Endothelial cell (in vitro differentiated cells): ENCODE data around the gene SLC4A7. TPM values are rescaled to one million over a fixed set of nuclear protein-coding genes. Genes with fewer than 3 reads are reported as not detected.

Experiments used
- DNase-seq: peaks from one replicate; pipeline ENCODE4 v3.0.0; 2021; ENCODE audit warnings: low spot score
- H3K27ac Mint-ChIP-seq: one replicate; pipeline ENCODE4 v1.8.0; 2021; ENCODE audit warnings: mixed read lengths, inconsistent platforms; ENCODE audit not compliant: unreplicated experiment
- H3K27me3 Mint-ChIP-seq: one replicate; pipeline ENCODE4 v1.8.0; 2021; ENCODE audit warnings: mild to moderate bottlenecking, moderate library complexity, mixed read lengths, inconsistent platforms; ENCODE audit not compliant: unreplicated experiment
- H3K36me3 Mint-ChIP-seq: one replicate; pipeline ENCODE4 v1.8.0; 2021; ENCODE audit warnings: mild to moderate bottlenecking, low read depth, mixed read lengths, inconsistent platforms; ENCODE audit not compliant: unreplicated experiment
- H3K4me1 Mint-ChIP-seq: one replicate; pipeline ENCODE4 v1.8.0; 2021; ENCODE audit warnings: mild to moderate bottlenecking, mixed read lengths, inconsistent platforms; ENCODE audit not compliant: unreplicated experiment
- H3K4me3 Mint-ChIP-seq: one replicate; pipeline ENCODE4 v1.8.0; 2021; ENCODE audit warnings: mild to moderate bottlenecking, mixed read lengths, inconsistent platforms; ENCODE audit not compliant: unreplicated experiment
- H3K9me3 Mint-ChIP-seq: one replicate; pipeline ENCODE4 v1.8.0; 2021; ENCODE audit warnings: mixed read lengths, inconsistent platforms; ENCODE audit not compliant: unreplicated experiment
- total RNA-seq: library from RNA; stranded (reverse); fragmentation: NEBNext Ultra II Directional; extraction: Animal tissue kit (Norgen Biotek cat#: 25700); gene quantifications from one replicate; pipeline ENCODE4 v1.2.1, GENCODE V29; 2021; ENCODE audit not compliant: unreplicated experiment
- TF ChIP-seq, protein P1 (sequence below): fragments of 200-600 bp; sonication (generic); IDR thresholded peaks from one replicate; pipeline ENCODE4 v1.5.0; 2021; ENCODE audit warnings: antibody characterized with exemption; ENCODE audit not compliant: unreplicated experiment

Gene SLC4A7
- total RNA-seq, 1 donor from 2014 or later = 29.1 TPM

DNA sequence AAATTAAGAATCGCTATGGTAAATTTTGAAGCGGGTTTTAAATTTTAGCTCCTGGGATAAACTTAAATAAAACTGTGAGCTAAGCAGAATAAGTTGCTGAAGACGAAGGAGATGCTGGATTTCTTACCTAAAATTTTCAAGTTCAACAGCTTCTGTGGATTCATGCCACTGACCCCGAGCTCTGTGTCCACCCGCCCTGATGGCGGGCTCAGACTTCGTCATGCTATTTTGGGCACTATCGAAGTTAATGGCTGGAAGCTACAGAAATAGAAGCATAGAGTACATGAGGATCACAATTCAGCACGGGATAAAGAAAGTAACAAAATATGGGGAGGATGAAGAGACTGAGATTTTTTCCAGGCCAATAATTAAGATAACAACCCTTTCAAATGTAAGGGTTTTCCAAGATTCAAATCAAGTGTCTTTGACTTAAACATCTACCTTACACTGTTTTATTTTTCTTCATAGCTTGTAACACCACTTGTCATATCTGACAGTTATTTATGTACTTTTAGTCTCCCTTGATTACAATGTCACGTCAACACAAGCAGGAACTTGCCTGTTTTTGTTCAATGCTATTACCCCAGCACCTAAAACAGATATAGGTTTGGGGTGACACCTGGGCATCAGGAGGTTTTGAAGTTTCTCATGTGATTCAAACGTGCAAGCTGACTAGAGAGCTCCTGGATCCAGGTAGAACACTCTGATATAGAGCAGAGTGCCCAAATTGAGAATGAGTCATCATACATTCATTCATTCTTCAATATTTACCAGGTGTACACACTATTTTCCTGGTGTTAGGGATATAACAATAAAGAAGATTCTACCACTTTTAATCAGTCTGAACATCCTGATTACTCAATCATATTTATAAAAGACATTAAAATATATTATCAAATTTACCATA is 138.0 kb downstream of the SLC4A7 start:
- Mint-ChIP-seq H3K4me3 (no peak overlapping the region), H3K4me1 (peaks cover 10% of the 10 kb centered on the region), H3K36me3 (no peaks in the 10 kb centered on the region), H3K27ac (no peak overlapping the region), H3K9me3 (no peaks in the 10 kb centered on the region), H3K27me3 (no peaks in the 10 kb centered on the region)
- no peak for DNase-seq
- TF ChIP-seq, protein P1, sequence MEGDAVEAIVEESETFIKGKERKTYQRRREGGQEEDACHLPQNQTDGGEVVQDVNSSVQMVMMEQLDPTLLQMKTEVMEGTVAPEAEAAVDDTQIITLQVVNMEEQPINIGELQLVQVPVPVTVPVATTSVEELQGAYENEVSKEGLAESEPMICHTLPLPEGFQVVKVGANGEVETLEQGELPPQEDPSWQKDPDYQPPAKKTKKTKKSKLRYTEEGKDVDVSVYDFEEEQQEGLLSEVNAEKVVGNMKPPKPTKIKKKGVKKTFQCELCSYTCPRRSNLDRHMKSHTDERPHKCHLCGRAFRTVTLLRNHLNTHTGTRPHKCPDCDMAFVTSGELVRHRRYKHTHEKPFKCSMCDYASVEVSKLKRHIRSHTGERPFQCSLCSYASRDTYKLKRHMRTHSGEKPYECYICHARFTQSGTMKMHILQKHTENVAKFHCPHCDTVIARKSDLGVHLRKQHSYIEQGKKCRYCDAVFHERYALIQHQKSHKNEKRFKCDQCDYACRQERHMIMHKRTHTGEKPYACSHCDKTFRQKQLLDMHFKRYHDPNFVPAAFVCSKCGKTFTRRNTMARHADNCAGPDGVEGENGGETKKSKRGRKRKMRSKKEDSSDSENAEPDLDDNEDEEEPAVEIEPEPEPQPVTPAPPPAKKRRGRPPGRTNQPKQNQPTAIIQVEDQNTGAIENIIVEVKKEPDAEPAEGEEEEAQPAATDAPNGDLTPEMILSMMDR = no peak

DNA sequence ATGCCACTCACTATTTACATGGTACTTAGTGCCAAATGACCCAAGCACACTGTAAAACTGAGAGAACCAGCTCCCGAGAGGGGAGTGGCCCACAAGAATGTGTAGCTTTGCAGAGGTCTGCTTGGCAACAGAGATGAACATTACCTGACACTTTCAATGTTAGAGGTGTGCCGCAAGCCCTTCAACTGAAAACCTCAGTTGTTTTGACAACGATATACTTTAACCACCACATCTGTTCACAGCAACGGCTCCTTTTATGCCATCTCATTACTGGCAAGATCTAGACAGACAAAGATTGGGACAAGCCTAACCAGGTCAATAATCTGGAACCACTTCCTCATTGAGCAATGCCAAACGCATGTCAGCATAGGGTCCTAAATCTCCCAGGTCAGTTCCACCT is 138.7 kb downstream of the SLC4A7 start:
- no peak for DNase-seq
- no peaks in the 10 kb centered on the region for H3K27me3 Mint-ChIP-seq

DNA sequence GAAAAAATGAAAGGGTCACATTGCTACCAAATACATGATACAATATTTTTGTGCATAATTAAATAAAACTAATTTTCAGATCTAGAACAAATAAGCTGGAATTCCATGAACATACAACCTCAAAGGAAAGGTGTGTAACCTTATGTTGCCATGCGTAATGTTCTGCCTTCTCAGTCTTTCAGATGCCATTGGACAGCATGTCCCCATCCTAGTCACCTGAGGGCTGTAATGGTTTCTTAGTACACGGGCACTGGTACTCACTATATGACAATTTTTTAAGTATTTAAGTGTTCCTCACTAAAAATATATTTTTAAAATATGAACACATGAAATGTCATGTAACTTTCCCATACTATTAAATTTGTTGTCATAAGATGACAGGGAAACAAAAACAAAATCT is 139.1 kb downstream of the SLC4A7 start:
- no peaks in the 10 kb centered on the region for H3K36me3 Mint-ChIP-seq
- TF ChIP-seq, protein P1 = no peak
- no peak overlapping the region for H3K27ac Mint-ChIP-seq
- DNase-seq = no peak
- peaks cover 7% of the 10 kb centered on the region for H3K4me1 Mint-ChIP-seq
- no peaks in the 10 kb centered on the region for H3K9me3 Mint-ChIP-seq
- no peak overlapping the region for H3K4me3 Mint-ChIP-seq
- no peaks in the 10 kb centered on the region for H3K27me3 Mint-ChIP-seq

More for the DNA sequence above, 138.7 kb downstream of the SLC4A7 start:
- peaks cover 10% of the 10 kb centered on the region for H3K4me1 Mint-ChIP-seq
- no peak overlapping the region for H3K27ac Mint-ChIP-seq
- TF ChIP-seq, protein P1 = no peak
- H3K9me3 Mint-ChIP-seq = no peaks in the 10 kb centered on the region
- H3K36me3 Mint-ChIP-seq = no peaks in the 10 kb centered on the region
- no peak overlapping the region for H3K4me3 Mint-ChIP-seq

DNA sequence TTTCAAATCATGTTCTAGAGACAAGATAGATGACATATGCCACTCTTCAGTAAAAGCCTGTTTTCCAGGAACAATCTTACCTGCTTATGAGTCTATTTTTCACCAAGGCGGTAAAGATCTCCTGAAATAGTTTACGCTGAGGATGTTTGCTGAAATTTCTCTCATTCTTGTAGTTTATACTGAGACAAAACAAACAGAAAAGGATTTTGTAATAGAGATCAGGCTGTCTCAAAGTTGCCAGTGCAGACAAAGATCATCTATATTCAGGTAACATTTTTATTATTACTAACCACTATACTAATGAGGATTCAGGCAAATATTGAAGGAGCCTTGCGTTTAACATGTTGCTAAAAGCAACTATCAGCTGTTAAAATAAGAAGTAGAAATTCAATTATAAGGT is 140.0 kb downstream of the SLC4A7 start:
- DNase-seq = no peak
- no peaks in the 10 kb centered on the region for H3K9me3 Mint-ChIP-seq
- no peak overlapping the region for H3K4me3 Mint-ChIP-seq
- peaks cover 1% of the 10 kb centered on the region for H3K4me1 Mint-ChIP-seq
- TF ChIP-seq, protein P1 = no peak
- no peak overlapping the region for H3K27ac Mint-ChIP-seq
- H3K36me3 Mint-ChIP-seq = no peaks in the 10 kb centered on the region
- H3K27me3 Mint-ChIP-seq = no peaks in the 10 kb centered on the region

DNA sequence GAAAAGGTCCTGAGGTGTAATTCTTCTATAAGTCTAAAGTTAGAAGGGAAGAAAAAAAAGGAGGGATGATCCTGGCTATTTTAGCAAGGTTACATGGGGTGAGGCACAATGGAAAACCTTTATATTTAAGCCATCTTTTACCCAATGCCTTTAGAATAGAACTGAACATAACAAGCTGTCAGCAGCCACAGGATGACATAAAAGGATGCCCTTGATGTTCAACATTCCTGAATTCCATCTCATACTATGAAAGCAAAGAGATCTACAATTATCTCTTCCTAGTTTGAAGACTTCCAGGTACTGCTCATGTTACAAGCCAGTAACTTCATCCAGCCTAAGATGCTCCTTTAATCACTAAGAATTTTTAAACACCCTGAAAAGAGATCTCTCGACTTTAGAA is 141.9 kb downstream of the SLC4A7 start:
- Mint-ChIP-seq H3K4me1 (no peaks in the 10 kb centered on the region), H3K27ac (no peak overlapping the region), H3K9me3 (no peaks in the 10 kb centered on the region), H3K4me3 (no peak overlapping the region), H3K27me3 (no peaks in the 10 kb centered on the region), H3K36me3 (no peaks in the 10 kb centered on the region)
- no peak for DNase-seq
- TF ChIP-seq, protein P1 = no peak
